HTR-8/SVneo (cell line): ENCODE results near the gene TAF4.
A peak's percentile ranks its signal among the peaks of the same experiment; 100 is the strongest.
"Not testable (repeated sequence)": the region's sequence is repeated elsewhere in the genome, so short reads cannot be mapped to it uniquely, and the experiment has no call there.

Source experiments
- DNase-seq: peaks from one replicate; pipeline ENCODE4 v3.0.0; 2011; ENCODE audit warnings: low spot score, mixed read lengths; ENCODE audit not compliant: insufficient read length
- FAIRE-seq: peaks from 2 replicates; lab custom pipeline; 2011; peaks lifted over from hg19 to GRCh38; lab: Jason Lieb, UNC

Gene TAF4

GRCh38 chr20:62080249-62080990, 14.7 kb upstream of the TAF4 start:
- peak; percentile 77 for FAIRE-seq
- DNase-seq: no peak

DNA sequence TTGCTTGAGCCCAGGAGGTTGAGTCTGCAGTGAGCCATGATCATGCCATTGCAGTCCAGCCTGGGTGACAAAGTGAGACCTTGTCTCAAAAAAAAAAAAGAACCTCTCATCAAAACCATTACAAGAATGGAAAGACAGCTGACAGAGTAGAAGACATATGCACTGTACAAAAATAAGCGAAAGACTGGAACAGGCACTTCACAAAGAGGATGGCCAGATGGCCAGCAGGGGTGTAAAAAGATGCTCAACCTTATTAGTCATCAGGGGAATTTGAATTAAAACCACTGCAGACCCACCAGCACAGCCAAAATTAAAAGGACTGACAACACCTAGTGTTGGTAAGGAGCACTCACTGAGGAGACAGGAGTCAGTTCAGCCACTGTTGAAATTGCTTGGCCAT, 13.5 kb upstream of the TAF4 start:
- FAIRE-seq (no peak), DNase-seq (no peak)

DNA sequence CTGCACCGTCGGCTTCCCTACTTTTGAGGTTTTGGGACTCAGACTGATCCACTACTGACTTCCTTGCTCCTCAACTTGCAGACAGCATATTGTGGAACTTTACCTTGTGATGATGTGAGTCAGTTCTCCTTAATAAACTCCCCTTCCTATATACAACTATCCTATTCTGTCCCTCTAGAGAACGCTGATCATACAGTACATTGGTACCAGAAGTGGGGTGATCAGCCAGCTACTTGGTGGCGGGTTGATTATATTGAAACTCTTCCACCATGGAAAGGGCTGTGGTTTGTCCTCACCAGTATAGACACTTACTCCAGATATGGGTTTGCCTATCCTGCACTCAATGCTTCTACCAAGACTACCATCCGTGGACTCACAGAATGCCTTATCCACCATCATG, 7.6 kb upstream of the TAF4 start:
- peak; percentile 44 for FAIRE-seq
- no peak for DNase-seq

DNA sequence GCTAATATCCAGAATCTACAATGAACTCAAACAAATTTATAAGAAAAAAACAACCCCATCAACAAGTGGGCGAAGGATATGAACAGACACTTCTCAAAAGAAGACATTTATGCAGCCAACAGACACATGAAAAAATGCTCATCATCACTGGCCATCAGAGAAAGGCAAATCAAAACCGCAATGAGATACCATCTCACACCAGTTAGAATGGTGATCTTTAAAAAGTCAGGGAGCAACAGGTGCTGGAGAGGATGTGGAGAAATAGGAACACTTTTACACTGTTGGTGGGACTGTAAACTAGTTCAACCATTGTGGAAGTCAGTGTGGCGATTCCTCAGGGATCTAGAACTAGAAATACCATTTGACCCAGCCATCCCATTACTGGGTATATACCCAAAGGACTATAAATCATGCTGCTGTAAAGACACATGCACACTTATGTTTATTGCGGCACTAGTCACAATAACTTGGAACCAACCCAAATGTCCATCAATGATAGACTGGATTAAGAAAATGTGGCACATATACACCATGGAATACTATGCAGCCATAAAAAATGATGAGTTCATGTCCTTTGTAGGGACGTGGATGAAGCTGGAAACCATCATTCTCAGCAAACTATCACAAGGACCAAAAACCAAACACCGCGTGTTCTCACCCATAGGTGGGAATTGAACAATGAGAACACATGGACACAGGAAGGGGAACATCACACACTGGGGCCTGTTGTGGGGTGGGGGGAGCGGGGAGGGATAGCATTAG, 6.2 kb upstream of the TAF4 start:
- FAIRE-seq: not testable (repeated sequence)

DNA sequence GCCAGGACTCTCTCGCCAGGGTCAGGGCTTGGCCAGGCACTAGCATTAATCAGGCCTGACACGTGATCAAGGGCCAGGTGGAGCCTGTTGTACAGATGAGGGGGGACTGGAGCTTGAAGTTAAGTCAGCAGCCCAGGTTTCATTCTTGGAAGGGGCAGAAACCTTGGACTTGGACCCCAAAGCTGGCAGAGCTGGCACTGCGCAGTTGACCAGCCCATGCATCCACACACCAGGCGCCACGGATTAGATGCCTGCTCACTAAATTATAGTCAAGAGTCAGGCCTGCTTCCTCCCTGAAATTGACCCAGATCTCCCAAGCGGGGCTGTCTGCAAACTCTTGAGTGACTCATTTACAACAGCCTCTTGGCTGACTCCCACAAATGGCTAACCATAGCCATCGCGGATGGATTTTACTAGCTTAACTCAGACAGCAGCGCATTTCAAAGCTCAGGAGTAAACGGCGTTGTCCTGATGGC, 4.1 kb upstream of the TAF4 start:
- FAIRE-seq (no peak), DNase-seq (no peak)

More for the DNA sequence above, 6.2 kb upstream of the TAF4 start:
- DNase-seq: not testable (repeated sequence)

DNA sequence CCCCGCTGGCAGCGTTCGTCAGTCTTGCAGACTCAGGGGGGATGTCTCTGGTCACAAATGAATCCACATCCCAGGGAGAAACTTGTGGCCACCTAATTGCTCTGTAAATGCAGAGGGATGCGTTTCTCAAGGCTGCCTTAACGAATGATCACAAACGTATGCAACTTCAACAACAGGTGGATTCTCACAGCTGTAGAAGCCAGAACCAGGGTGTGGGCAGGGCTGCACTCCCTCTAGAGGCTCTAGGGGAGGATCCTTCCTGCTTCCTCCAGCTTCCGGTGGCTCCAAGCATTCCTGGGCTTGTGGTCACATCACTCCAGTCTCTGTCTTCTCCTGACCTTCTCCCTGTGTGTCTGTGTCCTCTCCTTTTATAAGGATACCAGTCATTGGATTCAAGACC, 3.3 kb upstream of the TAF4 start:
- DNase-seq (no peak), FAIRE-seq (no peak)

DNA sequence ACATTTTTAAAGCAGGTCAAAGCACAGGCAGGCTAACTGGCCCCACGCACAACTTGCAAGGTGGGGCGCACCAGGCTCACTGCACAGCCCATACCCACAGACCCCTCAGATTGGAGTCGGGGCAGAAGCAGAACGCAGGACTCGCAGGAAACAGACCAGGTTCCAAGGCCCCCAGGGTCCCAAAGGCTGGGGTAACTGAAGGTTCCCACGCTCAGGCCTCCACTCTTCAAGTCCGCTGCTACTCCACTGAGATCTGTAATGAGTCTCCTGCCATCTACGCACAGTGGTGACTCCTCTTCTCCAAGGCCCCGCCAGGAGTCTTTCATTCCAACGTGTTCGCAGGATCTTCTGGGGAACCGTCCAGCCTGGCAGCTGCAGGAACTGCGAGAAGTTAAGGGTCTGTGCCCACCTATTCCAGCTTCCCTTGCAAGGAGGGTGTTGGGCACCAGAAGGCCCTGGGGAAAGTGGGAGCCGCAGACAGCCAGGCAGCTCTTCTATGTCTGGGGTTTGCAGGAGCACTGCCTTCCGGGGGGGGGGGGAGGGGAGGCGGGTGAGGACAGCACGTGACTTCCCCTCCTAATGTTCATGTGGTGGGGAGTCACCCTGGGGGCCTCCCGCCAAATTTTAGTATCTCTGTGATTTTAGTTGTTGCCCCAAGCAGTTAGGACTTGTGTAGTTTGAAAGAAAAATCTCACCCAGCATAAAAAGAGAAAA, 2.0 kb upstream of the TAF4 start:
- FAIRE-seq: peak; percentile 80
- DNase-seq: no peak

GRCh38 chr20:62066983-62067433, 1.3 kb upstream of the TAF4 start:
- FAIRE-seq: no peak

DNA sequence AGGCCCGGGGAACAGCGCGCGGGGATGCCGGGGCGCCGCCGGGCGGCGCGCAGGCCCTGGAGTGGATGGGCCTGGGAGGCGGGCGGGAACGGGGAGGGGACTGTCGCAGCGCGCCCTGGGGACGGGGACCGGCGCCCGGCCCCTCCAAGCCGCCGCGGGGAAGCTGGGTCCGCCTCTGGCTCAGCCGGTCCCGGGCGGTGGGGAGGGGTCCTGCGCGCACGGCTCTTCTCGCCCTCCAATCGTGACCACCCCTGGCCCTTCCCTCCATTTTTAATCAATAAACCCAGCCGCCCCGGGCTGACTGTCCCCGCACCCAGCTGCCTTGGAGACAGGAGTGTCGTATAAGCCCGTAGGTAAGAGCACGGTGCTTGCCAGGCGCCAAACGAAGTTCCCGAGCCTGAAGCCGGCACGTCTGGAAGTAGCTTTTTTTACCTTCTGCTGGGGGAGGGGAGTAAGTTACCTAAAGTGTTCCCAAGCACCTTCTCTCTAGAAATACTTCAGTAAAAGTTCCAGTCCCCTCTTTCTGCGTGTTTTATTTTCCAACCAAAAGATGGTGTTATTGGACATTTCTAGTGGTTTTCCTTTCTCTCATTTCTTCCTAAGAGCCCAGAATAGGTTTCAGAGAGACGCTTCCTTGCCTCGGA, 780 bp upstream of the TAF4 start:
- DNase-seq (peak; percentile 81), FAIRE-seq (peak; percentile 93)

More at GRCh38 chr20:62066983-62067433, 1.3 kb upstream of the TAF4 start:
- no peak for DNase-seq

GRCh38 chr20:62064770-62065673, 659 bp downstream of the TAF4 start:
- peak; percentile 28 for FAIRE-seq
- no peak for DNase-seq

- FAIRE-seq (peak; percentile 95), DNase-seq (peak; percentile 60)
Measured at GRCh38 chr20:62063981-62064769, 1.5 kb downstream of the TAF4 start.

GRCh38 chr20:62063315-62063980, 2.2 kb downstream of the TAF4 start:
- no peak for DNase-seq
- FAIRE-seq: peak; percentile 82

DNA sequence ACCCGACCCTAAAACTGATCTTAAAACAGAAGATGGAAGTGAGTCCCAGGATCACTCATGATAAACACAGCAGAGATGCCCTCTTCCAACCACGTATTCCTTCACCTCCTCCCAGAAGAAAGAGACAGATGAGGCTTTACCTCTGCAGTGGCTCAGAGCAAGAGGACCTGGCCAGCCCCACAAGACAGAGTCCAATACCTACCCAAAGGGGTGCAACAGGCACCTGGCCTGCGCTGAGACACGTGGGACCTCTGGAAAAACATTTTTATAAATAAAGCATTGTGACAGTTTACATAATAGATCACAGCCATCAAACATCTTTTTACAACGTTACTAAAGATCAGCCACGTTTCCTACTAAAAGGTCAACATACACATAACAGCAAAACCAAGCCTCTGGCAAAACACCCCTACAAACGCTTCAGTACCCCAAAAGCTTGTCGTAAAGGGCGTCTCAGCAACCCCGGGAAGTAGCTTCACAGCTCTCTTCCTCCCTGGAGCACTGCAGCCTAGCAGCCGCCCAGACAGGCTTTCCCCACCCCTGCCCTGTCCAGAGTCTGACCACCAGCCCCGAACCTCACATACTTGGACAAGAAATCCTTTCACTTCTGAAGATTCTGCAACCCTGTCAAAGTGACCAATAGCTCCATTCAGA, 2.9 kb downstream of the TAF4 start:
- DNase-seq (no peak), FAIRE-seq (peak; percentile 48)

DNA sequence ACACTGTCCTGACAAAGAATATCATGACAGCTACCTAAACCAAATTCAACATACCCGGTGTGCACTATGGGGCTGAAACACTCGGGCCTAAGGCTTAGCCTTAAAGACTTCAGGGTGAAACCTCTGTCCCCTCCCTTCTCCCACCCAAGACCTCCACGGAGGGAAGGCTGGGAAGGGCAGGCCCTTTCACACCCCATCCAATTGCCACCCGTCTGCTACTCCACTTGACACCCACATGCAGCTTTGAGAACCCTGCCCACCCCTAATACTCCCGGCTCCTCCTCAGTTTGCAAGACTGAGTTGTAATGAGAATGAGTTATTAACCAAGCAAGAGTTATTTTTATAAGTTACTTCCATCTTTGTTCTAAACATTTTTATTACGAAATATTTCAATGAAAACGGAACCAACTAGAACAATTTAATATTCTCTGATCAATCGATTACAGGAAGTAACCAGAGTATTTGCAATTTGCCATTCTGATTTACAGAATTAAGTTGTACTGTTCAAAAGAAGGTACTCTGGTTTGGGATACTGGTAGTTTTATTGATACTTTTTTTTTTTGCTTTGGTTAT, 3.7 kb downstream of the TAF4 start:
- FAIRE-seq: no peak
- DNase-seq: no peak

DNA sequence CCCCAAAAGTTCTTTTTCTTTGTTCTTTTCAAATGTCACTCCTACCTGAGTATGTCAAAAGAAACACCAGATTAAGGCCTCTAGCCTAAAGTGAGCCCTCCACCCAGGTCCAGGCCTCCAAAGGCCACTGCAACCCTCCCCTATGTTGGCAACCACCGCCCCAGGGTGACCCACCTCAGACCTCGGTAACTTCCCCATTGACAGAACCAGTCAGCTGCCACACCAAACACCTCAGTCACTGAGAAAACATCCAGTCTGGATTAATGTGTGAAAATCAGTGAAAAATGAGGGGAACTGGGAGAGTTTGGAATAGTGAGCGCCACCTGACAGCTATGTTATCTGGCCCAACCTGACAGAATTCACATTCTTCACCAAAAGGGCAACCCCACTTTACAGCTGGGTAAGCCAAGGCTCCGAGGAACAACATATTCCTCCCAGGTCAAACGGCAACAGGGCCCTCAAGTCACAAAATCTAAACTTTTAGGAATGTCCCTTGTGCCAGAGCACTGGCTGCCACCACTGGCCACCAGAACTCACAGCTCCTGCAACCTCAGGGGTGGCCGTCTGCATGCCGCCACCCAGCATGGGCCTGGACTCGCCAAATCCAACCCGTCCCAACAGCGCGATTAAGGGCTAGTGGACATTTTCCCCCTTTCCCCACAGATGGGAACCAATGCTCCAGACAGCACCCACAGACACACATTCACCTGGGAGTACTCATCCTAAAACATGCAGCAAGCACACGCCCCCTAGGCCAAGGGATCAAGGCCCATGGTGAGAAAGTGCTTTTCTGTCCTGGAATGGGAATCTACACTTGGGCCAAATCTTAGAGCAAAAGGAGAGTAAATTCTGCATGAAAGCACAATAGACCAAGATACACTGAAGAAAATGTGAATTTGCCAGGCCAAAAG, 4.8 kb downstream of the TAF4 start:
- DNase-seq: no peak
- peak; percentile 20 for FAIRE-seq
